ENCODE measurements around the gene CXCL17.

Gene CXCL17

GRCh38 chr19:42397263-42398166 lies 45.2 kb downstream of the CXCL17 start:
- no peak for DNase-seq (ENCODE audit: low spot score)

- DNase-seq (ENCODE audit: low spot score) = peak; percentile 99
Observed at GRCh38 chr19:42396381-42397262, 46.1 kb downstream of the CXCL17 start.

GRCh38 chr19:42394751-42395150 lies 48.0 kb downstream of the CXCL17 start:
- no peak for DNase-seq (ENCODE audit: low spot score)

GRCh38 chr19:42392165-42392564 lies 50.6 kb downstream of the CXCL17 start:
- DNase-seq (ENCODE audit: low spot score) = no peak

- no peak for DNase-seq (ENCODE audit: low spot score)
Observed at GRCh38 chr19:42389899-42390298, 52.8 kb downstream of the CXCL17 start, which contains the start of gene CNFN. Gene CNFN, minus strand, starts transcription at chr19:42390297. Its CDS starts 1,260 bp downstream, at chr19:42389037.

- no peak for DNase-seq (ENCODE audit: low spot score)
Observed at GRCh38 chr19:42388851-42389489, 53.8 kb downstream of the CXCL17 start.

GRCh38 chr19:42386974-42387707 lies 55.6 kb downstream of the CXCL17 start:
- DNase-seq (ENCODE audit: low spot score) = peak; percentile 86

- no peak for DNase-seq (ENCODE audit: low spot score)
Observed at GRCh38 chr19:42380155-42380554, 62.6 kb downstream of the CXCL17 start.
